Heart left ventricle (tissue), 16 donors: ENCODE measurements around the gene CNGA3. TPM values are rescaled to one million over a fixed set of nuclear protein-coding genes. Genes with fewer than 3 reads are reported as not detected.

ENCODE experiments used
- ATAC-seq, 4 donors: fragments of 200-7000 bp; cut with Tn5 transposase; one replicate each; pipeline ENCODE4 v1.9.1; 2020 to 2022; ENCODE audit warnings: moderate library complexity in 4 of 4, mild to moderate bottlenecking in 3 of 4, moderate number of reproducible peaks in 1 of 4
- DNase-seq, 5 donors: peaks; one replicate each; pipeline ENCODE4 v3.0.0-alpha.2; 2020
- H3K27ac ChIP-seq, 12 donors: fragments of 200-600 bp; sonication (generic) in 4 of 12; one replicate each; pipeline versions ENCODE4 v1.5.0 to v1.8.0; 2016 to 2022; ENCODE audit warnings: mild to moderate bottlenecking in 2 of 12
- H3K27me3 ChIP-seq, 9 donors: fragments of 200-600 bp; sonication (generic) in 2 of 9; one replicate each; pipeline versions ENCODE4 v1.5.1 to v1.8.0; 2016 to 2022; ENCODE audit warnings: mild to moderate bottlenecking in 3 of 9
- H3K36me3 ChIP-seq, 9 donors: fragments of 200-600 bp; sonication (generic) in 2 of 9; one replicate each; pipeline versions ENCODE4 v1.5.0 to v1.8.0; 2018 to 2022; ENCODE audit warnings: mild to moderate bottlenecking in 2 of 9
- H3K4me1 ChIP-seq, 12 donors: fragments of 200-600 bp; sonication (generic) in 4 of 12; one replicate each; pipeline versions ENCODE4 v1.5.0 to v1.8.0; 2016 to 2022; ENCODE audit warnings: mild to moderate bottlenecking in 3 of 12
- H3K4me3 ChIP-seq, 12 donors: fragments of 200-600 bp; sonication (generic) in 4 of 12; one replicate each; pipeline versions ENCODE4 v1.5.0 to v1.8.0; 2017 to 2022; ENCODE audit warnings: mild to moderate bottlenecking in 9 of 12, moderate library complexity in 4 of 12
- H3K9me3 ChIP-seq, 12 donors: fragments of 200-600 bp; sonication (generic) in 4 of 12; one replicate each; pipeline versions ENCODE4 v1.5.0 to v1.8.0; 2016 to 2022; ENCODE audit warnings: mild to moderate bottlenecking in 1 of 12
- CTCF ChIP-seq, 12 donors: fragments of 200-600 bp; sonication (generic) in 4 of 12; IDR thresholded peaks; one replicate each; pipeline versions ENCODE4 v1.5.0 to v1.8.0; 2018 to 2022; ENCODE audit warnings: antibody characterized with exemption in 12 of 12, mild to moderate bottlenecking in 5 of 12
- POLR2A ChIP-seq, 2 donors: fragments of 450-650 bp; IDR thresholded peaks; one replicate each; pipeline ENCODE4 v1.6.1; 2017; ENCODE audit warnings: antibody characterized with exemption in 2 of 2, mild to moderate bottlenecking in 2 of 2, moderate library complexity in 2 of 2
- WGBS, 4 donors: extraction: QIAGEN DNeasy Blood & Tissue Kit in 2 of 4; methylation state at CpG; one replicate each; pipeline versions ENCODE4 v1.1.5 to v1.1.7; 2013 to 2018; 5-methylcytosine and 5-hydroxymethylcytosine counted together
- intact Hi-C, 10 donors: fragments of 100-400 bp; cut with DNase I; formaldehyde crosslinking; loops; one replicate each; pipeline versions ENCODE4 v1.11.1 to v1.14.2; 2022
- polyA plus RNA-seq, 2 donors: library from polyadenylated mRNA; stranded (reverse); fragments of 200-250 nt; gene quantifications; one replicate each; pipeline ENCODE4 v1.2.3, GENCODE V29; 2013
- total RNA-seq, 9 donors: library from RNA; depleted of rRNA in 2 of 9; stranded (reverse); fragments of >200 nt in 2 of 9; fragmentation: NEBNext Ultra II Directional in 3 of 9; extraction: Animal tissue kit (Norgen Biotek cat#: 25700) in 3 of 9; gene quantifications; one replicate each; pipeline versions ENCODE4 v1.1.0 to v1.2.4, GENCODE V29; 2016 to 2023
- donor health status: ischemic (EF 13 %, LVEDD 7.1; RV severe dilation, severe dysfunction).
- donor health status: healthy with polysubstance abuse.
- donor health status: DM: no; HTN: yes; CAD: no.
- donor health status: DM: no; HTN: no; CAD: no.
- donor health status: ischemic (EF 25% LVEDD 6.9; RV normal size, moderate dysfunction).
- donor health status: ischemic (EF 25% LVEDD 5.7; RV mildly dilated, moderate dysfunction).
- donor health status: healthy.
- donor health status: DM: yes; HTN: yes; CAD: no.
- donor health status: ischemic (EF 35%, LVEDD 5.7; RV mildly dilated, moderate dysfunction).
- donor health status: nonischemic (EF 11% LVEDD 7.7; RV severe dilation, severe dysfunction).
- donor health status: DM: yes; HTN: yes; CAD: no.
- donor health status: PGD.
- donor health status: ischemic (EF 29% LVEDD 5.4; RV normal size, mild dysfunction).
- donor health status: nonischemic (EF 23%, LVEDD 6.1; RV moderate dilation, normal function).

Gene CNGA3
- total and polyA plus RNA-seq, 11 donors = 0.43 TPM; not detected in 10

GRCh38 chr2:98442488-98442887 is 96.2 kb downstream of the CNGA3 start:
- Histone ChIP-seq H3K4me1 (peaks cover 0 to 27% (median 17%) of the 10 kb centered on the region in 12 donors), H3K9me3 (peaks cover 0 to 23% (median 3%) of the 10 kb centered on the region in 12 donors), H3K36me3 (no peaks in the 10 kb centered on the region), H3K4me3 (no peak overlapping the region), H3K27ac (no peak overlapping the region), H3K27me3 (no peaks in the 10 kb centered on the region)
- WGBS, 4 donors = 65 to 72% (median 69%) methylated on average over 4 of the region's 4 CpGs
- TF ChIP-seq CTCF (IDR thresholded peaks at IDR 0.05) = no peak
- TF ChIP-seq POLR2A (IDR thresholded peaks at IDR 0.05) = no peak
- ATAC-seq (no peak), DNase-seq (no peak)
- intact Hi-C loops = loop anchor here in 5 of 10 donors (5.0 to 10.0 kb wide), 6 partner anchors 40 to 162 kb away; partner anchors contain the start of genes COA5 (in 2 of the 5) and UNC50 (in 2 of the 5)

GRCh38 chr2:98444436-98445176 is 98.3 kb downstream of the CNGA3 start, which contains the start of gene INPP4A:
INPP4A (plus strand) TSS chr2:98444858; CDS start chr2:98520049, 75,191 bp downstream.
- peak; percentile 77 to 91 (median 80) for DNase-seq
- intact Hi-C loops = loop anchor here in 6 of 10 donors (5.0 to 10.0 kb wide), 9 partner anchors 38 to 160 kb away; partner anchors contain the start of genes COA5 (in 2 of the 6) and UNC50 (in 2 of the 6)

GRCh38 chr2:98445177-98445682 is 99.0 kb downstream of the CNGA3 start:
- H3K36me3 ChIP-seq = no peaks in the 10 kb centered on the region
- H3K4me1 ChIP-seq = peaks cover 0 to 40% (median 17%) of the 10 kb centered on the region in 12 donors
- peak in 1 of 5 donors; percentile 37 for DNase-seq
- peaks cover 0 to 5% (median 0%) of the 10 kb centered on the region in 12 donors for H3K9me3 ChIP-seq
- intact Hi-C loops = loop anchor here in 6 of 10 donors (5.0 to 10.0 kb wide), 7 partner anchors 42 to 160 kb away; partner anchors contain the start of genes COA5 (in 2 of the 6) and UNC50 (in 2 of the 6)
- peak overlapping the region; percentile 51 to 98 (median 86) for H3K4me3 ChIP-seq
- ATAC-seq = peak in 3 of 4 donors; percentile 43 to 54 (median 47)
- H3K27me3 ChIP-seq = no peaks in the 10 kb centered on the region
- no peak for TF ChIP-seq POLR2A (IDR thresholded peaks at IDR 0.05)
- no peak for TF ChIP-seq CTCF (IDR thresholded peaks at IDR 0.05)
- H3K27ac ChIP-seq = peak overlapping the region; percentile 59 to 87 (median 76)
- WGBS, 4 donors = 0 to 1% (median 1%) methylated on average over 19 to 34 of the region's 34 CpGs

More at GRCh38 chr2:98444436-98445176, 98.3 kb downstream of the CNGA3 start, which contains the start of gene INPP4A:
- Histone ChIP-seq H3K36me3 (no peaks in the 10 kb centered on the region), H3K4me1 (peaks cover 0 to 34% (median 17%) of the 10 kb centered on the region in 12 donors), H3K9me3 (peaks cover 0 to 11% (median 0%) of the 10 kb centered on the region in 12 donors), H3K27ac (peak within 1 kb of the TSS; percentile 59 to 87 (median 76)), H3K27me3 (no peaks in the 10 kb centered on the region), H3K4me3 (peak within 1 kb of the TSS; percentile 51 to 98 (median 86))
- WGBS, 4 donors = 0 to 1% (median 0%) methylated on average over 14 to 75 of the region's 75 CpGs
- TF ChIP-seq POLR2A (IDR thresholded peaks at IDR 0.05) = peak in 1 of 2 donors; percentile 79
- TF ChIP-seq CTCF (IDR thresholded peaks at IDR 0.05) = peak in 4 of 12 donors; percentile 13 to 47 (median 34)
- ATAC-seq = peak; percentile 74 to 96 (median 93)
